Measurements from ENCODE around the gene ASCC1.

ASCC1 gene

DNA sequence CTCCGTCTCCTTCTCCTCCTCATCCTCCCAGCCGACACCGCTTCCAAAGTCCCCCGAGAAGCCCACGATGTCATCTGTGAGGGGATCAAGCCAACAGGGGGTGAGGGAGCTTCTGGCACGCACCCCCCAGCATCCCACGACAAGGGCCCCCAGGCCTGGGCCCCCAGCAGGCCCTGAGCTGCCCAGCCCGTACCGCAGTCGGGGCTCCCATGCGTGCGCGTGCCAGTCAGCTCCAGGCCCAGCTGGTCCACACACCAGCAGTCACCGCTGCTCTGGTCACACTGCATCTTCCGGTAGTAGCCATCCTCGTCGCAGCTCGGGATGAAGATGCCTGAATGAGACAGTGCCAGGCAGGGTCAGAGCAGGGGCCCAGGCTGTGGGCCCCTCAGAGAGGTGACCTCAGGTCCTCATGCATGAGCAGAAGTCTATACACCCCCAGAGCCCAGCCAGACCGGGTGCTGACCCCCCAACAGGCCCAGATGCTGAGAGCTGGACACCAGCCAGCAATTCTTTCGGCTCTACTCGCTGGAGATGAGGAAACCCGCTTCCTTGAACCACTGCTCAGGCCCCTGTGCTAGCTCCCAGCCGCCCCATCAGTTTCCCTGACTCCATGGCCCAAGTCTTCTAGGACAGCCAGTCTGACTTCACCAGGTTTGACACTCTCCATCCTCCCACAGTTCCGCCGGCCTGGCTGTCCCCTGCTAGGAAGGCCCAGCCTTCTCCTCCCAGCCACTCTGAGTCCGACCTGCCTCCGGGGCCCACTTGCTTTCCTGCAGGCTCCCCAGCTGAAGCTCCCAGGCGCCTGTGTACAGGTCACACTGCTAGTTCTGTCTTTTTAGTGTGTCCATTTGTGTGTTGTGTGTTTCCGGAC lies 153.0 kb downstream of the ASCC1 start:
- DNase-seq: no peak

DNA sequence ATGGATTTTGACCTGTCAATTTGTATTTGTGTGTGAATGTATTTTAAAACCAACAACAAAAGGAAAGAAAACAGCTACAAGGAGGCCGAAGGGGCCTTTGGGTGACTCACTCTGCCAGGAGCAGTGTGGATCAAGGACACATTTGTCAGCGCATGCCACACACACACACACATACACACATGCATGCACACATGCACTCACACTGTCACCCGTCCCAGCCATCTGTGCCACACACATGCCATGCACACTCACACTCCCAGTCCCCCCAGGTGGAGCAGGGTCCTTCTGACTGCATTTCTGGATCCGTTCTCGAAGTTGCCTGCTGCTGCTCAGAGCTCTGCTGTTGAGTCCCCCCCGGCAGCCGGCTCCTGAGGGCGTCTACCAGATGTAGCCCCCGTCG lies 153.7 kb downstream of the ASCC1 start:
- no peak for DNase-seq

DNA sequence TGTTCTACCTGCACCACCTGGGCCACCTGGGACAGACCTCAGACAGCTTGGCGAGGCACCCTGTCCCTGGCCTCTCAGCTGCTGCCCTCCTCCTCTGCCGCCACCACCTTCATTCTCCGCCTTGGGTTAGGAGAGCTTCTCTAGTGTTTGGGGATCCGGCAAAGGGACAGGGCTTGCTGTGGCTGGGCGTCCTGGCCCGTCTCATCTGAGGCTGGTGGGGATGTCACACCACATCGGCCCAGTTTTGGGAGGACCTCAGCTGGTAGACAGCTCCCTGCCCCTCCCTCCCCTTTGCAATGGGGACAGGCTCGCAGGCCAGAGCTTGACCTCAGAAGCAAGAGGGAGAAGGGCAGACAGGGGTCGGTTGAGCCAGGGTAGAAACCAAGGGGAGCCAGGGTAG lies 154.1 kb downstream of the ASCC1 start:
- DNase-seq: no peak

DNA sequence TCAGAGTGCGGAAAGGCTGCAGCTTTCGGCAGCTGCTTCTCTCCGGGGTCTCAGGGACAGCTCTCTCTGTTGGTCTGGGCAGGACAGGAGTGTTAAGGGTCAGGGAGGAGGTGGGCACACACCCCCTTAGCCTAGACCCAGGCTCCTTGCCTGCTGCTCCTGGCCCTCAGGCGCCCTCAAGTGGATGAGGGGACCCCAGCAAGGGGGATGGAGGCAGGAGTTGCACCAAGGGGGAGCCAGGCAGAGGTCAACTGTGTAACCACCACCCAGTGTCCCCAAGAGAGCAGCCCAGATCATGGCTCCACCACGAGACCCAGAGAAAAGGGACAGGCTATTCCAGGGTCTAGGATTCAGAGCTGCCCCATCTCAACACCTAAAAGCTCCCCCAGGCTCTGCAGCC lies 154.6 kb downstream of the ASCC1 start:
- no peak for DNase-seq

DNA sequence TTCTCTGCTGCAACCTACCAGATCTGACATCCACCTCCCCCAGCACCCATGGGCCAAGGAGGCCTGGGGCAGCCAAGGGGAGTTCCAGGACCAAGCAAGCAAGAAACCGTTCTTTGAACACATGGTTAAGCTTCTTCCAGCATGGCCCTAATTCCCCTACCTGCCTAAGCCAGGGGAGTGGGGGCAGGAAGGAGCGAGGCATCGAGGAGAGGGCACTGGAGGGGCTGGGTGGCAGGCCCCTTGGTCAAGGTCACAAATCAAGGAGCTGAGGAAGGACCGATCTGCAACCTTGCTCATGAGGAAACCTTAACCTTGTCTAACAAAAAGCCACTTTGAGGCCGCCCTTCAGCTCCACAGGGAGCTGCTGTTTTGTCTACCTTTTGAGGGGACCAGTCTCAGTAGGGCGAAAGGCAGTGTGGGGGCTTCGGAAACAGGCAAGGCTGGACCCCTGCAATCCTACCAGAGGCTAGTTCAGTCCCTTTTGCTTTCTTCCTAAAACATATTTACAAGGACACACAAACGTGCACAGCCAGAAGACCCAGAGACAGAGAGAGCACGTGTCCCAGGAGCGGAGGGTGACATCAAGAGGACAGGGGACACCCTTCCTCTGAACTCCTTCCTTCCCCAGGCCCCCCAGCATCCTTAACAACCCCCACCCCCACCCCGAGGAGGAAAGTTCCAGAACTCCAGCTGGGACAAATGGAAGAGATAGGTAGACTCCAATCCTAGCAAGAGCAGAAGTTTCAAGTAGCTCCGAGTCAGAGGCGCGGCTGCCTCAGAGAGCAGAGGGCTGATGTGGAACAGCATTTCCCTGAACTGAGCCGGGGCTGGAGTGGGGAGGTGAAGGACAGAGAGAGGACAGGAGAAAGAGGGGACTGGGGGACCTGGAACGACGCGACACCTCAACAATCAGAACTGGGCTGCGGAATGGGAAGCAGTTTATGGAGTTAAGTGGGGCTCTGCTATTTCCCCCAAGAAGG lies 155.9 kb downstream of the ASCC1 start:
- DNase-seq: no peak

DNA sequence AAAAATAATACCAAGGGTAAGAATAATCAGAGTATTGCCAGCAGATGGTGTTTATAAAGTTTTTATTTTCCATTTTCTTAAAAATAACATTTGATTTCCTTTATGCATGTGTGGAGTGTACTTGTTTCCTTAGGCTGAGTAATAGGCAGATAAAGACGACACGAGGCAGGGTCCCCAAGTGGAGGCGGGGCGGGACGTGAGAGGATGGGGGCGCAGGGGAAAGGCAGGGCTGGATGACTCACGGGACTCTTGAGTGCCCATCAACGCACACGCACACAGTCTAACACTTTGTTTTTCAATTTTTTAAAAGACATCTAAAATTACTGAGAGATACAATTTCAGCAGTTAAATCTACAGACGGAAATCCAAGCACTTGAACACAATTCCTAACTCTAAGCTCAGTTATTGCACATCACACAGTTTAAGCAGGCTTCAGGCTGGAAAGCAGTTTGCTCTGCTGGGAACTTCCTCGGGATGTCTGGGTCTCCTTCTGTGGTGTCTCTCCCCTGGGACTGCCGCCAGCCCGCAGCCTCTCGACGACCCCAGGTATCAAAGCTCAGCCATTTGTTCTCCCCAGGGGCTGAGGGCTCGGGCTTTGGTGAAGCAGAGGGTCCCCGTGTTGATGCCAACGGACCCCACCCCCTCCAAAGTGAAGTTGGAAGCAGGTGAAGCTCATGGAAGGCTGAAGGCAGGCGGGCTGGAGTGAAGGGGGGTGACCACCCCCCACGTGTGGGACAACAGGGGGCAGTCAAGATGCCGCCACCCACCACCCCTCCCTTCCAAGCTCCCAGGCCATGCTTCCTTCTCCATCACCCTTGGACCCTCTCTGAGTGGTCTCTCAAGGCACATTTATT lies 156.9 kb downstream of the ASCC1 start:
- DNase-seq: no peak

DNA sequence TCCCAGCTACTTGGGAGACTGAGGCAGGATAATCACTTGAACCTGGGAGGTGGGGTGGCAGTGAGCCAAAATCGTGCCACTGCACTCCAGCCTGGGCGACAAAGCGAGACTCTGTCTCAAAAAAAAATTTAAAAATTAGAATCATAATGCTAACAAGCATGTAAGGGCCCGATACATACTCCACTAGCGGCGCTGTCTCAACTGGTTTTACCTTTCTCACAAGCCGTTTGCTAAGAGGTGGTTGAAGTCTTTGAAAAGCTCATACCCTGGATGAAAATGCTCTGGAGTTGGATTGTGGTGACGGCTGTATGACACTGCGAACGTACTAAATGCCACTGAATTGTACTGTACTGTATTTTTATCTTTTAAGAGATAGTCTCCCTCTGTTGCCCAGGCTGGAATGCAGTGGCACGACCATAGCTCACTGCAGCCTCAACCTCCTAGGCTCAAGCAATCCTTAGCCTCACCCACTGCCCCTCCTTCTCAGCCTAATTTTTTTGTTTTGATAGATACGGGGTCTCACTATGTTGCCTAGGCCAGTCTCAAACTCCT lies 157.7 kb downstream of the ASCC1 start:
- DNase-seq: no peak

DNA sequence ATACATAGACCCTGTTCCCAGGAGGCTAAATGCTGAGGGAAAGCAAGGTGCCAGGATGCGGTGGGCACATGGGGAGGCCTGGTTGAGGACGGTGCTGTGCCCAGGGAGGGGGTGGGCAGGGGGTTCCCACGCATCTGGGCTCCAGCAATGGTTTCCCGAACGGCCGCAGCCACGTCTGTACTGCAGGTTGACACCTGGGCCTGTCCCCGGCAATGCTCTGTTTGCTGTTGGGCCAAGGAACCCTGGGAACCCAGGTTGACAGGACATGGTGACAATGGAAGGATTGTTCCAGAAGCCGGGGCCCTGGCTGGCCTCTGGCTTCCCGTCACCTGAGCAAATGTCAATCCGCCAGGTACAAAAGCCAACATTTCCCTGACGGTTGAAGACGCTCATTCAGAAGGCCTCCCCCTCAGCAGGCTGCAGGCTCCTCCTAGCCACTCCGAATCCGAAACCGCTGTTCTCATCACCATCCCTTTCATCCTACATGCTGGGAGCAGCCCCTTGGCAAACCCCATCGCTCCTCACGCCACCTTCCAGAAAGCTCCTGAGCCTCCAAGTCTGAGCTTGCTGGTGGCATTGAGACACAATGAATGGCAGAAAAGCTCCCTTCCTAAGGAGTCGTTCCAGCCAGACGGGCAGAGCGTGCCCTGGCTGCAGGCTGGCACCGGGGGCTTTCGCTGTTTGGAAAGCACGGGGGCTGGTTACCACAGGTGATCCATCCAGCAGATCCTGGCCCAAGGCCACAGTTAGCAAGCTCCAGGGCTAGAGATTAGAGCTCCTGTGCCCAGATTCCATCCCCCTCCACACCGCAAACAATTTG lies 158.9 kb downstream of the ASCC1 start:
- DNase-seq: no peak

DNA sequence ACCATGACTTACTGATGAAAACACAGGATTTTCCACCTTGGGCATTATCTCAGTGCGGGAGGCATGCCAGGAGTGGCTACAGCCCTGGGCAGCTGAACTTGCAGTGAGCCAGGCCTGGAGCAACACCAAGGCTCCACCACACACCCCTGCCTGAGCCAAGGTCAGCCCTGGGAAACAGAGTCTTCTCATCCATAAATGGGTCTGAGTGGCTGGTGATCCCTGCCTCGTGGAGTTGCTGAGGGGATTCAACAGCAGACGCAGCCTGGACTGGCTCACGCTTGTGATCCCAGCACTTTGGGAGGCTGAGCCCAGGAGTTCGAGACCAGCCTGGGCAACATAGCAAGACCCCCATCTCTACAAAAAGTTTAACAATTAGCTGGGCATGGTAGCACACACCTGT lies 160.0 kb downstream of the ASCC1 start:
- no peak for DNase-seq

DNA sequence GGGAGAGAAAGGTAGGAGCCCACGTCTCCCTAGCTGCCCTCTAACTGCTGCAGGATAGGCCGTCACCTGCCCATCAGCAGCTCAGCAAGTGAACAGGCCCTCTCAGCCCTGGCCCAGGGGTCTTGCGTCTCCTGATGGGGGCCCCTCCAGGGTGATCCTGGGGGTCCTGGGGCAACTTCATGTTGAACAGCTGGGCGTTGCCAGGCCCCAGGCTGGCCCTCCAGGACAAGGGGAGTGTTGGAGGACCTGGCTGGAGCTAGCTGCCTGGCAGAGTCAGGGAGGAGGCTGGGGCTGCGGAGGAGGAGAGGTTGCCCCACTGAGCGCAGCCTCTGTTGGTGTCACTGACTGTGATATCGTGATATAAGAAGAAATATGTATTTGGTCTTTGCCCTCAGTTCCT lies 162.4 kb downstream of the ASCC1 start:
- no peak for DNase-seq

DNA sequence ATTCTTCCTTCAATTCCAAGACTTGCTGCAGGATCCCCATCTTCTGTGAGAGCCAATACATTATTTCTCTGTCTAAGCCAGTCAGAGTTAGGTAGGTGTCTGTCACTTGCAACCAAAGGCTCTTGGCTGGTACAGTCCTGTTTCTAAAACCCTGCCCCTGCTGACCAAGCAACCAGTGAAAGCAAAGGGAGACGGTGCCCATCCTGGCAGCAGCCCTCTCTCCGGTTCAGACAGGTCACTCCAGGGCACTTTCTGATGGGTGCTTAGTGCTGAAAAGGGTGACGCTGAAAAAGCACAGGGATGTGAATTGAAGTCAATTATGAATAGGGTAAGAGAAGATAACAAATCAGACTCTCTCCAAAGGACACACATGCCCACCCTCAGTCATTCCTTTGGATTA lies 165.2 kb downstream of the ASCC1 start:
- DNase-seq: no peak

DNA sequence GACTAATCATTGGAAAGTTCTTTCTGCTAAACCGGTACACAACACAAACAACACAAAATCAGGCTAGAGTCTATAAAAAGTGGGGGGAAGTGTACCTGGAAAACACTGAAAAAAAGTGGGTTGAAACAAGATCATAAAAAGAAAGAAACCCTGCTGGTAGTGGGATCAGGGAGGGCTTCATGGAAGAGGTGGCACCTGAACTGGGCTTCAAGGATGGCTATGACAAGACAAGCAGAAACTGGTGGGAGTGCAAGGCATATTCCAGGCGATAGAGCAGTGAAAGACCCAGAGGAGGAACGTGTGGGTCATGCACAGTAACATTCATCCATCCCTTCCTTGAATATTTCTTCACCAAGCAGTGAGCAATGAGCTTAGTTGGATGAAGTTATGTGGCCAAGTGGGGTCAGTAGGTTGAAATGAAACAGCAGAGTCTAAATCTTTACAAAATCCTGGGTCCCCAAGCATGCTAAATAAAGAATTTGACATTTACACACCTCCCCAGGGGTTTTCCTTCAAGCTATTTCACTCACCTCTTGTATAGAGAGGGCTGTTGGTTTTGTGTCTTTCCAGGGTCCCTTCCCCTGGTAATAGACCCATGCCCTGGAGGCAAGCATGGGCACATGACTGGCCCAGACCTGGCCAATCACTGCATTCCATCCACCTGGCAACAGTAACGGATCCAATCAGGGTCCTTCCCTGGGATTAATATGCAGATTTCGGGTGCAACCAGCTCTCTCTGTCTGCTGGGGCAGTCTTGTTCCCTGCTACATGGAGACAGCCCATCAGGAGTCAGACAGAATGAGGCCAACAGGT lies 165.9 kb downstream of the ASCC1 start:
- DNase-seq: no peak

DNA sequence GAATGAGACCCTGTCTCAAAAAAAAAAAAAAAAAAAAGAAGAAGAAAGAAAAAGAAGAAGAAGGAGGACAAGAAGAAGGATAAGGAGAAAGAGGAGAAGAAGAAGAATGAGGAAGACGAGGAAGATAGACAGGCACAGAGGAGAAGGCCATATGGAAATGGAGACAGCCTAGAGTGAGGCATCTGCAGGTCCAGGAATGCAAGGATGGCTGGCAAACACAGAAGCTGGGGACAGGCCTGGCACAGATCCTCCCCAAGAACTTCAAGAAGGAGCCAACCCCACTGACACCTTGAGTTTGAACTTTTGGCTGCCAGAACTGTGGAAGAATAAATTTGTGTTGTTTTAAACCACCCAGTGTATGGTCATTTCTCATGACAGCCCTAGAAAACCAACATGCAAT lies 166.6 kb downstream of the ASCC1 start:
- DNase-seq: no peak

DNA sequence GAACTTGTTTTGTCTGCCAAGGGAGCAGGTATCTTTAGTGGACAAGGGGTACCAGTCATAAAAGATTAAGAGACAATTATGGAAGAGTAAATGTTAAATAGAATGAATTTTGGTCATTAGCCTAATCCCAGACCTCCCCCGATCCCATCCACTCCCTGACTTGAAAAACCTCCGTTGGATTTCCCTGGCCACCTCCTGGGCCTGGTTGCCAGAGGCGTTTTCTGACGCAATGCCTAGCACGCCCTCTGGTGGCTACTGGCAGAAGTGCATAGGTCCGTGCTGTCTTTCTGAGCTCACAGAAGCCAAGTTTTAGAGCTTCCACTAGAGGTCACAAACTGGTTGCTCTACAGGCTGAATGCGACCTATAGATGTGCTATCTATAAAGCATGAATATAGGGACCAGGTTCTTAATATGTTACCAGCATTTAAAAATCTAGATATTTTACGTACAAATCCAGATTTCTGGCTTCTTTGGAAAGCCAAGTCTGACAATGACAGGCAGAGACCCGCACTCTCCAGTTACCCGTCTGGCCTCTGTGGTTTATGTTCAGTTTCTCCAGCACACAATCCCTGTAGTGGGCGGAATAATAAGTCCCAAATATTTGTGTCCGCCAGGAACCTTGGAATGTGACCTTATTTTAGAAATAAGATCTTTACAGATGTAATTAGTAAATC lies 167.5 kb downstream of the ASCC1 start:
- peak; percentile 50 for DNase-seq
